A673 (cell line): ENCODE data around the gene ZNF587. TPM values are rescaled to one million over a fixed set of nuclear protein-coding genes. Genes with fewer than 3 reads are reported as not detected.
"Not testable (repeated sequence)": the region's sequence is repeated elsewhere in the genome, so short reads cannot be mapped to it uniquely, and the experiment has no call there.

ENCODE experiments used
- Bru-seq: library from RNA; stranded (reverse); fragments of 400-500 nt; gene quantifications from one replicate; lab custom pipeline; 2021; lab: Mats Ljungman, UMichigan
- BruChase-seq, 2 experiments: library from RNA; stranded (reverse); fragments of 400-500 nt; gene quantifications; one replicate each; lab custom pipeline; 2021; lab: Mats Ljungman, UMichigan
- BruUV-seq: library from RNA; stranded (reverse); fragments of 400-500 nt; replicated peaks from 2 replicates; lab custom pipeline; 2021; lab: Mats Ljungman, UMichigan
- CTCF ChIA-PET: fragments of 300-600 bp; sonication (Branson Sonifier 250); formaldehyde crosslinking; loops from one replicate; lab custom pipeline; 2022; ENCODE audit warnings: antibody characterized with exemption; lab: Charles Lee
- POLR2A ChIA-PET: fragments of 300-600 bp; sonication (Branson Sonifier 250); formaldehyde crosslinking; loops from one replicate; lab custom pipeline; 2022; ENCODE audit warnings: antibody characterized with exemption; ENCODE audit not compliant: low non-redundant PET; lab: Charles Lee
- DNase-seq: peaks from one replicate; pipeline ENCODE4 v3.0.0-alpha.2; 2015; ENCODE audit warnings: low spot score
- H3K27ac ChIP-seq: fragments of 200-600 bp; sonication (generic); 2 replicates; pipeline ENCODE4 v1.5.1; 2016; ENCODE audit warnings: mixed run types, low read depth, mild to moderate bottlenecking, mixed read lengths, antibody characterized with exemption, low read length; ENCODE audit not compliant: poor library complexity, severe bottlenecking
- H3K27me3 ChIP-seq: fragments of 200-600 bp; sonication (generic); replicated peaks from 2 replicates; pipeline ENCODE4 v1.6.1; 2017; ENCODE audit warnings: mixed run types, low read depth, mild to moderate bottlenecking, mixed read lengths, antibody characterized with exemption, low read length; ENCODE audit not compliant: insufficient read depth, poor library complexity
- H3K36me3 ChIP-seq: fragments of 200-600 bp; sonication (generic); 2 replicates; pipeline ENCODE4 v1.6.1; 2016; ENCODE audit warnings: mixed run types, mild to moderate bottlenecking, mixed read lengths, antibody characterized with exemption, low read length; ENCODE audit not compliant: insufficient read depth, poor library complexity, severe bottlenecking
- H3K4me1 ChIP-seq: fragments of 200-600 bp; sonication (generic); 2 replicates; pipeline ENCODE4 v1.6.1; 2017; ENCODE audit warnings: mixed run types, mild to moderate bottlenecking, mixed read lengths, antibody characterized with exemption, low read length; ENCODE audit not compliant: insufficient read depth, poor library complexity, severe bottlenecking
- H3K4me3 ChIP-seq: fragments of 200-600 bp; sonication (generic); 2 replicates; pipeline ENCODE4 v1.5.1; 2016; ENCODE audit warnings: low read depth, mixed run types, mild to moderate bottlenecking, mixed read lengths, low read length; ENCODE audit not compliant: poor library complexity, severe bottlenecking
- H3K9me3 ChIP-seq: fragments of 200-600 bp; sonication (generic); 2 replicates; pipeline ENCODE4 v1.6.1; 2016; ENCODE audit warnings: mixed run types, low read depth, mild to moderate bottlenecking, mixed read lengths, antibody characterized with exemption, low read length; ENCODE audit not compliant: poor library complexity, severe bottlenecking
- EZH2 ChIP-seq: fragments of 200-600 bp; sonication (generic); IDR thresholded peaks from 2 replicates; pipeline ENCODE4 v1.6.1; 2017; ENCODE audit warnings: borderline replicate concordance, low read depth, mild to moderate bottlenecking, mixed read lengths, antibody characterized with exemption, low read length; ENCODE audit not compliant: poor library complexity, severe bottlenecking
- intact Hi-C: fragments of 100-400 bp; cut with micrococcal nuclease; formaldehyde crosslinking; loops from one replicate; pipeline ENCODE4 v1.10.0; 2022; ENCODE audit not compliant: unreplicated experiment
- long read RNA-seq: library from polyadenylated mRNA; stranded (forward); transcript quantifications from one replicate; pipeline ENCODE4 v2.0.0, GENCODE V29; 2022
- total RNA-seq: library from RNA; stranded (reverse); gene quantifications from 2 replicates; pipeline ENCODE4 v1.2.3, GENCODE V29; 2021
- TF ChIP-seq, protein P1 (sequence below): fragments of 300-800, 200-600 bp; sonication (generic); conservative IDR thresholded peaks from 2 replicates; pipeline ENCODE4 v1.5.1; 2017; ENCODE audit warnings: low read depth, mild to moderate bottlenecking, antibody characterized with exemption, low read length, moderate library complexity, mixed read lengths

The ZNF587 gene
- 40.5 and 43.2 TPM in 2 replicates for total RNA-seq
- percentile 91 among the genes with signal in this experiment for Bru-seq, nascent RNA
- percentile 99 among the genes with signal in this experiment for BruChase-seq, experiment 1, labeled RNA remaining after a 2-hour chase
- percentile 98 among the genes with signal in this experiment for BruChase-seq, experiment 2, labeled RNA remaining after a 6-hour chase
- long read RNA-seq, partial matches to known transcripts = 0 of 6 reads
- long read RNA-seq, other reads (novel, unspliced or antisense) = 6 of 6 reads

DNA sequence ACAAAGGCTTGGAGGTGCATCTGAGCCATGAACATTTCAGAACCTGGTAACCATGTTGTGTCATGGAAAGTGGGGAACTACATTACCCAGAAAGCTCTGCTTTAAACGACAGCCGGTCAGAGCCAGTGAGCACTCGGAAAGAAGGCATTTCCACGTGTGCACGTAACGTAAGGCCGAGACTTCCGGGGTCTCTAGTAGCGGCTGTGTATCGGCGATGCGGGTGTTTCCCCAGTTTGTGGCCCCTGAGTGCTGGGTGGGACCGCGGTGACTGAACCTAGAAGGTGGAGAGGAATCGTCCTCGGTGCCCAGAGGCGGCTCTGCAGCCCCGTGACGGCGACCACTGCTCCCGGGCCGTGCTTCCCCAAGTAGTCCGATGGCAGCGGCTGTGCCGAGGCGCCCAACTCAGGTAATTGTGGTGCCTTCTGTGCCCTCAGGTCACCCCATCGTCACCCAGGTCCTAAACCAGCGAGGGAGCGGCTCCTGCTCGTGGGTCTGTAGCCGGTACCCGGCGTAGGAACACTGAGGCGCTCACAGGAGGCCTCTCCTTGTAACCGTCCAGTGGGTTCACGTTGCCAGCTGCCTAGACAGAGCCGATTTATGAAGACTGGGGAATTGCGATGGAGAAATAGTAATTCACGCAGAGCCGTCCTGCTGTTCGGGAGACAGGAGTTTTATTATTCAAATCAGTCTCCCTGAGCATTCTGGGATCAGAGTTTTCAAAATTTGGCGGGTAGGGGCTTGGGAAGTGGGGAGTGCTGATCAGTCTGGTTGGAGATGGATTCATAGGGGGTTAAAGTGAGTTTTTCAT lies at the start of gene ZNF587:
TSS of gene ZNF587 (plus strand) at position 194 of the 808 bp plus-strand sequence. CDS start at position 374, 180 bp downstream.
- intact Hi-C loops, POLR2A ChIA-PET, H3K27me3 ChIP-seq, H3K9me3 ChIP-seq, H3K4me1 ChIP-seq, CTCF ChIA-PET: not testable (repeated sequence)
- Histone ChIP-seq H3K27ac (peak within 1 kb of the TSS; percentile 86), H3K36me3 (peaks cover 17% of the 10 kb centered on the region), H3K4me3 (peak within 1 kb of the TSS; percentile 81)
- BruUV-seq = TSS peak; percentile 61
- DNase-seq = peak; percentile 91

DNA sequence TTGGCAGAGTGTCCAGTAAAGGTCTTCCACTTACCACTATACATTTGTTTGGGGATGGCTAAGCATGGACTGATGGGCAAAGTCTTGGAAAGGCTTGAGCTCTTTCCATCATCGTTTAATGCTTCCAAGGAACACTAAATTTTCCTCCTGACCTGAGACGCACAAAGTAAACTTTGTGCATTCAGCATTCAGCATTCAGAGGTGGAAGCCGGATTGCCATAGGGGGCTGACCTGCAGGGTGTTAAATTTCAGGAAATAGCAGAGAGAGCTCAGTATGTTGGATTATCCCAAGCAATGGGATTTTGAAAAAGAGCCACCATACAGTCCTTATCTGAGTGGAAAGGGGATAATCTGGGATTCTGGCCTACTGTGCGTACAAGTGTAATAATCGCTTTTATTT lies 49.0 kb upstream of the ZNF587 start:
- Histone ChIP-seq H3K4me3 (no peak overlapping the region), H3K9me3 (no peaks in the 10 kb centered on the region), H3K4me1 (peaks cover 7% of the 10 kb centered on the region), H3K27me3 (no peaks in the 10 kb centered on the region), H3K36me3 (no peaks in the 10 kb centered on the region), H3K27ac (no peak overlapping the region)
- BruUV-seq = no TSS peak
- POLR2A ChIA-PET = no interaction called here
- TF ChIP-seq EZH2 = no peak
- TF ChIP-seq, protein P1, sequence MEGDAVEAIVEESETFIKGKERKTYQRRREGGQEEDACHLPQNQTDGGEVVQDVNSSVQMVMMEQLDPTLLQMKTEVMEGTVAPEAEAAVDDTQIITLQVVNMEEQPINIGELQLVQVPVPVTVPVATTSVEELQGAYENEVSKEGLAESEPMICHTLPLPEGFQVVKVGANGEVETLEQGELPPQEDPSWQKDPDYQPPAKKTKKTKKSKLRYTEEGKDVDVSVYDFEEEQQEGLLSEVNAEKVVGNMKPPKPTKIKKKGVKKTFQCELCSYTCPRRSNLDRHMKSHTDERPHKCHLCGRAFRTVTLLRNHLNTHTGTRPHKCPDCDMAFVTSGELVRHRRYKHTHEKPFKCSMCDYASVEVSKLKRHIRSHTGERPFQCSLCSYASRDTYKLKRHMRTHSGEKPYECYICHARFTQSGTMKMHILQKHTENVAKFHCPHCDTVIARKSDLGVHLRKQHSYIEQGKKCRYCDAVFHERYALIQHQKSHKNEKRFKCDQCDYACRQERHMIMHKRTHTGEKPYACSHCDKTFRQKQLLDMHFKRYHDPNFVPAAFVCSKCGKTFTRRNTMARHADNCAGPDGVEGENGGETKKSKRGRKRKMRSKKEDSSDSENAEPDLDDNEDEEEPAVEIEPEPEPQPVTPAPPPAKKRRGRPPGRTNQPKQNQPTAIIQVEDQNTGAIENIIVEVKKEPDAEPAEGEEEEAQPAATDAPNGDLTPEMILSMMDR = no peak
- DNase-seq = no peak
- CTCF ChIA-PET = no interaction called here
- intact Hi-C loops = no loop called here

DNA sequence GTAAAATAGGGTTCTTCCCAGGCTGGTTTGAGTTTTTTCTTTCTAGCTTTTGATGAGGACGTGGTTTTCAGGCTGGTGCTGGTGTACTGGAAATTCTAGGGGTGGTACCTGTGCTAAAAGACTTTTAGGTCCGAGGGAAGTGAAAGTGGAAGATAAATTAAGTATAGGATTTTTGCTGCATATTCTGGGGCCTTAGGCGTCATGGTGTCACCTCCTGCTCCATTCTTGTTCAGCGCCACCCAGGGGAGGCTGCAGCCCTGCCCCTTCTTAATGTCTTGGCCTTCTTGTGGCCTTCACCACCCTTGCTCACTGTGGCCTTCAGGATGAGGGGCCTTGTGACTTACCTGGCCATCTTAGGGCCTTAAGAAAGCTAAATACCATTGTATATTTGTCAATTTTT lies 47.4 kb upstream of the ZNF587 start:
- TF ChIP-seq, protein P1 = no peak
- TF ChIP-seq EZH2 = no peak
- Histone ChIP-seq H3K4me3 (no peak overlapping the region), H3K27ac (no peak overlapping the region), H3K9me3 (no peaks in the 10 kb centered on the region), H3K4me1 (peaks cover 7% of the 10 kb centered on the region), H3K36me3 (no peaks in the 10 kb centered on the region), H3K27me3 (no peaks in the 10 kb centered on the region)
- ChIA-PET CTCF (no interaction called here), POLR2A (no interaction called here)
- no peak for DNase-seq
- intact Hi-C loops = no loop called here
- no TSS peak for BruUV-seq
